ENCODE data around the gene CHCHD4.

CHCHD4 gene

GRCh38 chr3:14151471-14152083 is 26.9 kb upstream of the CHCHD4 start:
- DNase-seq (ENCODE audit: extremely low spot score), result no peak
- ChIA-PET CTCF (interaction anchor here (1.3 to 1.9 kb wide), 4 partner anchors 12 to 27 kb away, joined by 3 to 5 read pairs (median 4); partner anchors contain the start of genes LSM3 and XPC), POLR2A (no interaction called here)
- no peak for TF ChIP-seq CTCF (IDR thresholded peaks at IDR 0.05; ENCODE audit: control extremely low read depth, extremely low read depth, low read depth, missing control alignments)

- no peak for TF ChIP-seq CTCF (IDR thresholded peaks at IDR 0.05; ENCODE audit: control extremely low read depth, extremely low read depth, low read depth, missing control alignments)
- ChIA-PET POLR2A (interaction anchor here (0.5 kb wide), 1 partner anchor 98 kb away, joined by 3 read pairs; no protein-coding TSS in a partner anchor), CTCF (interaction anchor here (1.3 to 1.5 kb wide), 3 partner anchors 13 to 27 kb away, joined by 3 to 5 read pairs (median 4); partner anchors contain the start of gene XPC)
- no peak for DNase-seq (ENCODE audit: extremely low spot score)
Measured at GRCh38 chr3:14150491-14151230, 26.0 kb upstream of the CHCHD4 start.

- no peak for TF ChIP-seq CTCF (IDR thresholded peaks at IDR 0.05; ENCODE audit: control extremely low read depth, extremely low read depth, low read depth, missing control alignments)
- ChIA-PET POLR2A (interaction anchor here (0.5 kb wide), 1 partner anchor 99 kb away, joined by 3 read pairs; no protein-coding TSS in a partner anchor), CTCF (interaction anchor here (1.3 kb wide), 1 partner anchor 28 kb away, joined by 4 read pairs; the partner anchor contains the start of gene XPC)
- no peak for DNase-seq (ENCODE audit: extremely low spot score)
Measured at GRCh38 chr3:14150078-14150477, 25.4 kb upstream of the CHCHD4 start.

GRCh38 chr3:14148041-14148985 is 23.6 kb upstream of the CHCHD4 start:
- no peak for TF ChIP-seq CTCF (IDR thresholded peaks at IDR 0.05; ENCODE audit: control extremely low read depth, extremely low read depth, low read depth, missing control alignments)
- no peak for DNase-seq (ENCODE audit: extremely low spot score)
- ChIA-PET CTCF (interaction anchor here (1.2 kb wide), 1 partner anchor 23 kb away, joined by 3 read pairs; no protein-coding TSS in a partner anchor), POLR2A (no interaction called here)

- no peak for DNase-seq (ENCODE audit: extremely low spot score)
- no peak for TF ChIP-seq CTCF (IDR thresholded peaks at IDR 0.05; ENCODE audit: control extremely low read depth, extremely low read depth, low read depth, missing control alignments)
- ChIA-PET CTCF (interaction anchor here (1.2 kb wide), 1 partner anchor 22 kb away, joined by 3 read pairs; no protein-coding TSS in a partner anchor), POLR2A (no interaction called here)
Measured at GRCh38 chr3:14147617-14148016, 22.9 kb upstream of the CHCHD4 start.

GRCh38 chr3:14147066-14147435 is 22.4 kb upstream of the CHCHD4 start:
- CTCF ChIA-PET, result interaction anchor here (1.9 kb wide), 2 partner anchors 32 to 57 kb away, joined by 4 to 7 read pairs; no protein-coding TSS in a partner anchor
- TF ChIP-seq CTCF (IDR thresholded peaks at IDR 0.05; ENCODE audit: control extremely low read depth, extremely low read depth, low read depth, missing control alignments), result no peak
- POLR2A ChIA-PET, result no interaction called here
- no peak for DNase-seq (ENCODE audit: extremely low spot score)
